Spleen (tissue), 11 donors: ENCODE results near the gene ACOXL. TPM values are rescaled to one million over a fixed set of nuclear protein-coding genes. Genes with fewer than 3 reads are reported as not detected.

Experiments used
- DNase-seq: peaks from one replicate; pipeline ENCODE4 v3.0.0-alpha.2; 2020
- H3K27ac ChIP-seq, 8 donors: fragments of 200-600 bp; sonication (generic) in 7 of 8; 1 replicate in 4 of 8; 2 replicates in 4 of 8; pipeline versions ENCODE4 v1.5.0 to v1.8.0; 2016 to 2021; ENCODE audit warnings: inconsistent platforms in 4 of 8, mild to moderate bottlenecking in 4 of 8, moderate library complexity in 1 of 8
- H3K27me3 ChIP-seq, 7 donors: fragments of 200-600 bp; sonication (generic) in 6 of 7; replicated peaks in 1 of 7; 1 replicate in 4 of 7; 2 replicates in 3 of 7; pipeline versions ENCODE4 v1.5.0 to v1.8.0; 2016 to 2021; ENCODE audit warnings: inconsistent platforms in 3 of 7, mild to moderate bottlenecking in 1 of 7
- H3K36me3 ChIP-seq, 6 donors: fragments of 200-600 bp; sonication (generic) in 5 of 6; 1 replicate in 4 of 6; 2 replicates in 2 of 6; pipeline versions ENCODE4 v1.5.0 to v1.8.0; 2016 to 2021; ENCODE audit warnings: inconsistent platforms in 2 of 6
- H3K4me1 ChIP-seq, 6 donors: fragments of 200-600 bp; sonication (generic) in 5 of 6; 1 replicate in 3 of 6; 2 replicates in 3 of 6; pipeline versions ENCODE4 v1.5.0 to v1.8.0; 2016 to 2021; ENCODE audit warnings: inconsistent platforms in 3 of 6
- H3K4me3 ChIP-seq, 8 donors: fragments of 200-600 bp; sonication (generic) in 7 of 8; 1 replicate in 4 of 8; 2 replicates in 4 of 8; pipeline versions ENCODE4 v1.5.0 to v1.8.0; 2016 to 2021; ENCODE audit warnings: inconsistent platforms in 4 of 8, mild to moderate bottlenecking in 4 of 8, moderate library complexity in 2 of 8
- H3K9me3 ChIP-seq, 8 donors: fragments of 200-600 bp; sonication (generic) in 7 of 8; 1 replicate in 4 of 8; 2 replicates in 4 of 8; pipeline versions ENCODE4 v1.5.0 to v1.8.0; 2016 to 2021; ENCODE audit warnings: inconsistent platforms in 4 of 8
- POLR2A ChIP-seq, 3 donors: fragments of 450-650 bp; IDR thresholded peaks; one replicate each; pipeline ENCODE4 v1.5.1; 2017; ENCODE audit warnings: antibody characterized with exemption in 3 of 3, mild to moderate bottlenecking in 1 of 3
- POLR2AphosphoS5 ChIP-seq, 3 donors: sonication (generic); formaldehyde crosslinking; IDR thresholded peaks; one replicate each; pipeline ENCODE4 v1.5.1; 2017; ENCODE audit warnings: antibody characterized with exemption in 3 of 3
- WGBS, 5 donors: extraction: QIAGEN DNeasy Blood & Tissue Kit in 3 of 5; methylation state at CpG; one replicate each; pipeline versions ENCODE4 v1.1.5 to v1.1.7; 2013 to 2018; 5-methylcytosine and 5-hydroxymethylcytosine counted together
- intact Hi-C: fragments of 100-400 bp; cut with DNase I; formaldehyde crosslinking; loops from one replicate; pipeline ENCODE4 v1.15.0; 2023; ENCODE audit warnings: low total_unique reads
- polyA plus RNA-seq, 3 donors: library from polyadenylated mRNA; stranded (reverse); fragments of 200-250 nt; gene quantifications; one replicate each; pipeline ENCODE4 v1.2.1, GENCODE V29; 2013
- total RNA-seq, 7 donors: library from RNA; depleted of rRNA in 3 of 7; stranded (reverse); fragments of >200 nt in 3 of 7; fragmentation: NEBNext Ultra II Directional in 4 of 7; extraction: Animal tissue kit (Norgen Biotek cat#: 25700) in 4 of 7; gene quantifications; one replicate each; pipeline versions ENCODE4 v1.1.0 to v1.2.1, GENCODE V29; 2016 to 2021
- TF ChIP-seq, protein P1 (sequence below), 11 experiments: fragments of 200-600 bp in 7 of 11; fragments of 450-650 bp in 4 of 11; sonication (generic) in 4 of 11; IDR thresholded peaks in 8 of 11; conservative IDR thresholded peaks in 3 of 11; 1 replicate in 7 of 11; 2 replicates in 4 of 11; pipeline versions ENCODE4 v1.4.0 to v1.8.0; 2016 to 2021; ENCODE audit warnings: antibody characterized with exemption in 11 of 11, inconsistent platforms in 4 of 11, mild to moderate bottlenecking in 1 of 11
- donor health status: healthy with polysubstance abuse.
- donor health status: DM: no; HTN: no; CAD: no; lungs with moderate emphysema.
- donor health status: DM: no; HTN: no; CAD: no.
- donor health status: Bipolar disorder and iron deficiency.
- donor health status: healthy.
- donor health status: DM: no; HTN: no; CAD: no.
- donor health status: DM: yes; HTN: yes; CAD: no.

Gene ACOXL
- total and polyA plus RNA-seq, 10 donors, result 0.04 to 1.0 (median 0.66) TPM

- TF ChIP-seq POLR2A (IDR thresholded peaks at IDR 0.05) (no peak), POLR2AphosphoS5 (IDR thresholded peaks at IDR 0.05) (no peak)
- TF ChIP-seq, protein P1, sequence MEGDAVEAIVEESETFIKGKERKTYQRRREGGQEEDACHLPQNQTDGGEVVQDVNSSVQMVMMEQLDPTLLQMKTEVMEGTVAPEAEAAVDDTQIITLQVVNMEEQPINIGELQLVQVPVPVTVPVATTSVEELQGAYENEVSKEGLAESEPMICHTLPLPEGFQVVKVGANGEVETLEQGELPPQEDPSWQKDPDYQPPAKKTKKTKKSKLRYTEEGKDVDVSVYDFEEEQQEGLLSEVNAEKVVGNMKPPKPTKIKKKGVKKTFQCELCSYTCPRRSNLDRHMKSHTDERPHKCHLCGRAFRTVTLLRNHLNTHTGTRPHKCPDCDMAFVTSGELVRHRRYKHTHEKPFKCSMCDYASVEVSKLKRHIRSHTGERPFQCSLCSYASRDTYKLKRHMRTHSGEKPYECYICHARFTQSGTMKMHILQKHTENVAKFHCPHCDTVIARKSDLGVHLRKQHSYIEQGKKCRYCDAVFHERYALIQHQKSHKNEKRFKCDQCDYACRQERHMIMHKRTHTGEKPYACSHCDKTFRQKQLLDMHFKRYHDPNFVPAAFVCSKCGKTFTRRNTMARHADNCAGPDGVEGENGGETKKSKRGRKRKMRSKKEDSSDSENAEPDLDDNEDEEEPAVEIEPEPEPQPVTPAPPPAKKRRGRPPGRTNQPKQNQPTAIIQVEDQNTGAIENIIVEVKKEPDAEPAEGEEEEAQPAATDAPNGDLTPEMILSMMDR (IDR thresholded peaks at IDR 0.05 in 8 of 11, conservative IDR thresholded peaks at IDR 0.05 in 3 of 11), result no peak
- Histone ChIP-seq H3K27ac (no peak overlapping the region), H3K27me3 (peaks cover 0 to 11% (median 0%) of the 10 kb centered on the region in 7 donors), H3K36me3 (no peaks in the 10 kb centered on the region), H3K9me3 (no peaks in the 10 kb centered on the region), H3K4me3 (no peak overlapping the region), H3K4me1 (no peaks in the 10 kb centered on the region)
- DNase-seq, result no peak
- WGBS, 5 donors, result 89 to 96% (median 92%) methylated on average over 5 of the region's 5 CpGs
- intact Hi-C loops, result no loop called here
These were observed 374.3 kb downstream of the ACOXL start for GRCh38 chr2:111106706-111107105.

GRCh38 chr2:111108745-111109271, 376.4 kb downstream of the ACOXL start:
- no peaks in the 10 kb centered on the region for H3K36me3 ChIP-seq
- no peak for DNase-seq
- TF ChIP-seq POLR2A (IDR thresholded peaks at IDR 0.05), result no peak
- TF ChIP-seq POLR2AphosphoS5 (IDR thresholded peaks at IDR 0.05), result no peak
- TF ChIP-seq, protein P1 (IDR thresholded peaks at IDR 0.05 in 8 of 11, conservative IDR thresholded peaks at IDR 0.05 in 3 of 11), result no peak
- intact Hi-C loops, result no loop called here
- H3K4me3 ChIP-seq, result no peak overlapping the region
- H3K27me3 ChIP-seq, result peaks cover 0 to 23% (median 6%) of the 10 kb centered on the region in 7 donors
- H3K9me3 ChIP-seq, result no peaks in the 10 kb centered on the region
- WGBS, 5 donors, result 90 to 98% (median 95%) methylated on average over 2 of the region's 2 CpGs
- H3K4me1 ChIP-seq, result no peaks in the 10 kb centered on the region
- H3K27ac ChIP-seq, result no peak overlapping the region

DNA sequence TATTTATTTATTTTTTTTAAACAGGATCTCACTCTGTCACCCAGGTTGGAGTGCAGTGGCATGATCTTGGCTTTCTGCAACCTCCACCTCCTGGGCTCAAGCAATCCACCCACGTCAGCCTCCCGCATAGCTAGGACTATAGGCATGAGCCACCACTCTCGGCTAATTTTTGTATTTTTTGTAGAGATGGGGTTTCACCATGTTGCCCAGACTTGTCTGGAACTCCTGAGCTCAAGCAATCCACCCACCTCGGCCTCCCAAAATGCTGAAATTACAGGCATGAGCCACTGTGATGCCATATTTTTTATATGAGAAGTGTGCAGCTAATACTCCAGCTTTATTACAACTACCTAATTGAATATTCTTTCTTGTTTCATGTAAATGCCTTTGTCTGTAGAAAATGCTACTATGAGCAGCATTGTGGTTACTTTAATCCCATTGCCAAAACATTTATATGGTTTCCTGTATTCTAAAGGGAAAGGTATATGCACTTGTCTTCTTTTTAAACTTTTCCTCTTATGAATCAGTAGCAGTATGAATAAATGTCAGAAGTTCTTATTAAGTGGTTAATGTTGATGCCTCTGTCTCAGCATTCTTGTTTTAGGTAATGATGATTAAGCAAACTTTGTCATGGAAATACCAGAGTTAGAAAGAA, 378.9 kb downstream of the ACOXL start:
- intact Hi-C loops, result loop anchor here (10.0 kb wide), 1 partner anchor 584 kb away; no protein-coding TSS in a partner anchor
- H3K27ac ChIP-seq, result no peak overlapping the region
- 78 to 96% (median 86%) methylated on average over 4 of the region's 4 CpGs for WGBS, 5 donors
- no peaks in the 10 kb centered on the region for H3K36me3 ChIP-seq
- TF ChIP-seq POLR2AphosphoS5 (IDR thresholded peaks at IDR 0.05) (no peak), POLR2A (IDR thresholded peaks at IDR 0.05) (no peak)
- TF ChIP-seq, protein P1 (IDR thresholded peaks at IDR 0.05 in 8 of 11, conservative IDR thresholded peaks at IDR 0.05 in 3 of 11), result no peak
- no peak overlapping the region for H3K4me3 ChIP-seq
- H3K4me1 ChIP-seq, result no peaks in the 10 kb centered on the region
- peaks cover 0 to 47% (median 13%) of the 10 kb centered on the region in 7 donors for H3K27me3 ChIP-seq
- no peak for DNase-seq
- no peaks in the 10 kb centered on the region for H3K9me3 ChIP-seq

- Histone ChIP-seq H3K9me3 (no peaks in the 10 kb centered on the region), H3K27ac (no peak overlapping the region), H3K4me3 (no peak overlapping the region), H3K4me1 (peaks cover 22 to 26% (median 23%) of the 10 kb centered on the region in 6 donors), H3K27me3 (peaks cover 7 to 73% (median 39%) of the 10 kb centered on the region in 7 donors), H3K36me3 (no peaks in the 10 kb centered on the region)
- DNase-seq, result no peak
- intact Hi-C loops, result loop anchor here (10.0 kb wide), 1 partner anchor 581 kb away; no protein-coding TSS in a partner anchor
- WGBS, 5 donors, result 85 to 97% (median 95%) methylated on average over 1 of the region's 1 CpG
- TF ChIP-seq POLR2AphosphoS5 (IDR thresholded peaks at IDR 0.05), result no peak
- no peak for TF ChIP-seq POLR2A (IDR thresholded peaks at IDR 0.05)
- TF ChIP-seq, protein P1 (IDR thresholded peaks at IDR 0.05 in 8 of 11, conservative IDR thresholded peaks at IDR 0.05 in 3 of 11), result no peak
These were observed 381.5 kb downstream of the ACOXL start for GRCh38 chr2:111113838-111114237.
